ENCODE data around the gene SNX11.

Gene SNX11

GRCh38 chr17:48100160-48100559, 7.4 kb upstream of the SNX11 start:
- DNase-seq (ENCODE audit: low read depth), result peak; percentile 26

GRCh38 chr17:48100591-48101011, 7.0 kb upstream of the SNX11 start:
- peak; percentile 16 for DNase-seq (ENCODE audit: low read depth)

- DNase-seq (ENCODE audit: low read depth), result peak; percentile 79
Measured at GRCh38 chr17:48101012-48101720, 6.4 kb upstream of the SNX11 start, which contains the start of gene CBX1. Gene CBX1, minus strand, starts transcription at chr17:48101478. Its CDS starts 24,474 bp downstream, at chr17:48077004.

- no peak for DNase-seq (ENCODE audit: low read depth)
Measured at GRCh38 chr17:48102043-48102750, 5.4 kb upstream of the SNX11 start.

GRCh38 chr17:48102798-48103715, 4.5 kb upstream of the SNX11 start:
- no peak for DNase-seq (ENCODE audit: low read depth)

GRCh38 chr17:48104440-48104839, 3.1 kb upstream of the SNX11 start:
- no peak for DNase-seq (ENCODE audit: low read depth)

- DNase-seq (ENCODE audit: low read depth), result no peak
Measured at GRCh38 chr17:48106802-48107136, 797 bp upstream of the SNX11 start.

GRCh38 chr17:48110761-48111160, 3.2 kb downstream of the SNX11 start:
- DNase-seq (ENCODE audit: low read depth), result no peak

GRCh38 chr17:48111937-48112241, 4.3 kb downstream of the SNX11 start:
- DNase-seq (ENCODE audit: low read depth), result no peak

- no peak for DNase-seq (ENCODE audit: low read depth)
Measured at GRCh38 chr17:48113201-48113676, 5.7 kb downstream of the SNX11 start.

- no peak for DNase-seq (ENCODE audit: low read depth)
Measured at GRCh38 chr17:48121923-48122664, 14.5 kb downstream of the SNX11 start.

GRCh38 chr17:48122665-48123045, 15.1 kb downstream of the SNX11 start:
- DNase-seq (ENCODE audit: low read depth), result no peak

- no peak for DNase-seq (ENCODE audit: low read depth)
Measured at GRCh38 chr17:48123111-48123510, 15.5 kb downstream of the SNX11 start.

GRCh38 chr17:48123776-48124388, 16.3 kb downstream of the SNX11 start:
- DNase-seq (ENCODE audit: low read depth), result no peak

GRCh38 chr17:48125829-48126531, 18.4 kb downstream of the SNX11 start:
- no peak for DNase-seq (ENCODE audit: low read depth)

GRCh38 chr17:48126532-48126850, 18.9 kb downstream of the SNX11 start:
- no peak for DNase-seq (ENCODE audit: low read depth)

- no peak for DNase-seq (ENCODE audit: low read depth)
Measured at GRCh38 chr17:48127371-48128051, 19.9 kb downstream of the SNX11 start.

- DNase-seq (ENCODE audit: low read depth), result no peak
Measured at GRCh38 chr17:48128400-48128799, 20.8 kb downstream of the SNX11 start.

- DNase-seq (ENCODE audit: low read depth), result no peak
Measured at GRCh38 chr17:48129981-48130380, 22.4 kb downstream of the SNX11 start.

- DNase-seq (ENCODE audit: low read depth), result peak; percentile 41
Measured at GRCh38 chr17:48131216-48131824, 23.8 kb downstream of the SNX11 start.

All from GM04504 (cell line).